NCI-H2029 (cell line): ENCODE measurements around the gene ATXN2.
A peak's percentile ranks its signal among the peaks of the same experiment; 100 is the strongest.
"Not testable (repeated sequence)": the region's sequence is repeated elsewhere in the genome, so short reads cannot be mapped to it uniquely, and the experiment has no call there.

Experiments used
- DNase-seq: peaks from one replicate; lab custom pipeline; 2025; lab: John Stamatoyannopoulos, UW

Gene ATXN2

GRCh38 chr12:111574797-111575443, 24.2 kb downstream of the ATXN2 start:
- DNase-seq, result no peak

- no peak for DNase-seq
These were observed 25.6 kb downstream of the ATXN2 start for GRCh38 chr12:111573476-111573875.

GRCh38 chr12:111570084-111570961, 28.8 kb downstream of the ATXN2 start:
- DNase-seq, result no peak

GRCh38 chr12:111569363-111570083, 29.6 kb downstream of the ATXN2 start:
- DNase-seq, result no peak

- not testable (repeated sequence) for DNase-seq
These were observed 38.3 kb downstream of the ATXN2 start for GRCh38 chr12:111560844-111561243.

- no peak for DNase-seq
These were observed 41.1 kb downstream of the ATXN2 start for GRCh38 chr12:111558107-111558376.

- no peak for DNase-seq
These were observed 41.6 kb downstream of the ATXN2 start for GRCh38 chr12:111557271-111558106.

GRCh38 chr12:111556676-111557075, 42.4 kb downstream of the ATXN2 start:
- DNase-seq, result no peak

- not testable (repeated sequence) for DNase-seq
These were observed 43.8 kb downstream of the ATXN2 start for GRCh38 chr12:111555313-111555712.

GRCh38 chr12:111546758-111547383, 52.2 kb downstream of the ATXN2 start:
- DNase-seq, result no peak

GRCh38 chr12:111546171-111546570, 52.9 kb downstream of the ATXN2 start:
- no peak for DNase-seq

- DNase-seq, result no peak
These were observed 55.1 kb downstream of the ATXN2 start for GRCh38 chr12:111544032-111544431.

GRCh38 chr12:111532751-111533150, 66.4 kb downstream of the ATXN2 start:
- DNase-seq, result no peak

- DNase-seq, result peak; percentile 7
These were observed 69.4 kb downstream of the ATXN2 start for GRCh38 chr12:111529424-111530368.

- DNase-seq, result no peak
These were observed 75.4 kb downstream of the ATXN2 start for GRCh38 chr12:111523587-111524167.

GRCh38 chr12:111521801-111522200, 77.3 kb downstream of the ATXN2 start:
- no peak for DNase-seq

GRCh38 chr12:111519937-111520336, 79.2 kb downstream of the ATXN2 start:
- DNase-seq, result no peak

- no peak for DNase-seq
These were observed 80.0 kb downstream of the ATXN2 start for GRCh38 chr12:111519083-111519482.

- not testable (repeated sequence) for DNase-seq
These were observed 91.4 kb downstream of the ATXN2 start for GRCh38 chr12:111507719-111508118.

GRCh38 chr12:111507258-111507657, 91.9 kb downstream of the ATXN2 start:
- DNase-seq, result not testable (repeated sequence)
